GM18508 (cell line): Measurements from ENCODE around the gene CPNE2.
"Not testable (repeated sequence)": the region's sequence is repeated elsewhere in the genome, so short reads cannot be mapped to it uniquely, and the experiment has no call there.

Experiments used
- ATAC-seq: cut with Tn5 transposase; IDR thresholded peaks from one replicate; pipeline ENCODE4 v1.9.1; 2021; ENCODE audit warnings: moderate number of reproducible peaks; ENCODE audit not compliant: insufficient read depth, unreplicated experiment

The CPNE2 gene

GRCh38 chr16:57069053-57069452 is 23.3 kb upstream of the CPNE2 start:
- no peak for ATAC-seq

- no peak for ATAC-seq
Measured at GRCh38 chr16:57069635-57070370, 22.6 kb upstream of the CPNE2 start.

GRCh38 chr16:57070424-57070823 is 22.0 kb upstream of the CPNE2 start:
- no peak for ATAC-seq

GRCh38 chr16:57071081-57071732 is 21.2 kb upstream of the CPNE2 start:
- not testable (repeated sequence) for ATAC-seq

- ATAC-seq, result no peak
Measured at GRCh38 chr16:57071831-57072582, 20.4 kb upstream of the CPNE2 start.

GRCh38 chr16:57072616-57073275 is 19.6 kb upstream of the CPNE2 start:
- ATAC-seq, result no peak

- no peak for ATAC-seq
Measured at GRCh38 chr16:57077714-57078113, 14.7 kb upstream of the CPNE2 start.

- no peak for ATAC-seq
Measured at GRCh38 chr16:57081744-57082143, 10.6 kb upstream of the CPNE2 start.

- ATAC-seq, result no peak
Measured at GRCh38 chr16:57082664-57083063, 9.7 kb upstream of the CPNE2 start.

- no peak for ATAC-seq
Measured at GRCh38 chr16:57083485-57084126, 8.8 kb upstream of the CPNE2 start.

GRCh38 chr16:57084257-57084770 is 8.1 kb upstream of the CPNE2 start:
- ATAC-seq, result no peak

GRCh38 chr16:57084996-57085395 is 7.4 kb upstream of the CPNE2 start:
- ATAC-seq, result no peak

- no peak for ATAC-seq
Measured at GRCh38 chr16:57087003-57087402, 5.4 kb upstream of the CPNE2 start.

GRCh38 chr16:57089406-57089805 is 3.0 kb upstream of the CPNE2 start:
- no peak for ATAC-seq

- ATAC-seq, result no peak
Measured at GRCh38 chr16:57091200-57091974, 996 bp upstream of the CPNE2 start.

GRCh38 chr16:57092786-57093411 is 516 bp downstream of the CPNE2 start:
- ATAC-seq, result no peak

GRCh38 chr16:57093666-57094564 is 1.5 kb downstream of the CPNE2 start:
- no peak for ATAC-seq

- ATAC-seq, result no peak
Measured at GRCh38 chr16:57094911-57095310, 2.5 kb downstream of the CPNE2 start.
